GM12891 (cell line): ENCODE measurements around the gene NRTN.

Experiments used
- DNase-seq: peaks from one replicate; pipeline ENCODE4 v3.0.0; 2011; ENCODE audit warnings: low spot score; ENCODE audit not compliant: insufficient read length
- FAIRE-seq: peaks from 2 replicates; lab custom pipeline; 2011; peaks lifted over from hg19 to GRCh38; lab: Jason Lieb, UNC
- PAX5 ChIP-seq: IDR thresholded peaks from 2 replicates; pipeline ENCODE4 v1.6.1; 2011; ENCODE audit warnings: low read length, moderate library complexity, mild to moderate bottlenecking; ENCODE audit not compliant: insufficient read depth, severe bottlenecking
- POLR2A ChIP-seq: IDR thresholded peaks from 2 replicates; pipeline ENCODE4 v1.6.1; 2011; ENCODE audit warnings: low read depth, low read length, control low read depth
- POLR2AphosphoS5 ChIP-seq: IDR thresholded peaks from 2 replicates; pipeline ENCODE4 v1.6.1; 2011; ENCODE audit warnings: low read depth, low read length, control low read depth
- POU2F2 ChIP-seq: IDR thresholded peaks from 2 replicates; pipeline ENCODE4 v1.6.1; 2011; ENCODE audit warnings: low read depth, mild to moderate bottlenecking, control low read depth, low read length, moderate library complexity
- SPI1 ChIP-seq: IDR thresholded peaks from 2 replicates; pipeline ENCODE4 v1.6.1; 2011; ENCODE audit warnings: low read depth, low read length, control low read depth
- TAF1 ChIP-seq: IDR thresholded peaks from 2 replicates; pipeline ENCODE4 v1.6.1; 2011; ENCODE audit warnings: low read depth, low read length, control low read depth

NRTN gene

GRCh38 chr19:5824751-5825150 is 19.9 kb downstream of the NRTN start:
- TF ChIP-seq TAF1 (no peak), POLR2A (no peak), POU2F2 (no peak), PAX5 (no peak), POLR2AphosphoS5 (no peak), SPI1 (no peak)
- no peak for FAIRE-seq
- DNase-seq: no peak

GRCh38 chr19:5825178-5825577 is 20.3 kb downstream of the NRTN start:
- FAIRE-seq (no peak), DNase-seq (no peak)
- TF ChIP-seq POU2F2: no peak
- no peak for TF ChIP-seq POLR2AphosphoS5
- no peak for TF ChIP-seq SPI1
- no peak for TF ChIP-seq PAX5
- TF ChIP-seq TAF1: no peak
- no peak for TF ChIP-seq POLR2A

GRCh38 chr19:5826531-5827341 is 21.9 kb downstream of the NRTN start:
- FAIRE-seq: no peak
- no peak for DNase-seq
- TF ChIP-seq POLR2AphosphoS5 (no peak), SPI1 (no peak), POU2F2 (no peak), PAX5 (no peak), TAF1 (no peak), POLR2A (no peak)

- DNase-seq (no peak), FAIRE-seq (no peak)
- TF ChIP-seq POLR2AphosphoS5 (no peak), POU2F2 (no peak), SPI1 (no peak), POLR2A (no peak), TAF1 (no peak), PAX5 (no peak)
Measured at GRCh38 chr19:5827342-5827890, 22.5 kb downstream of the NRTN start.

- TF ChIP-seq POLR2A: peak; percentile 72
- TF ChIP-seq POLR2AphosphoS5: peak; percentile 84
- TF ChIP-seq SPI1: no peak
- peak; percentile 99 for FAIRE-seq
- peak; percentile 94 for DNase-seq
Measured at GRCh38 chr19:5827891-5828660, 23.2 kb downstream of the NRTN start.

- TF ChIP-seq SPI1 (no peak), POLR2AphosphoS5 (no peak), POU2F2 (no peak), TAF1 (no peak), PAX5 (no peak)
- DNase-seq (no peak), FAIRE-seq (no peak)
Measured at GRCh38 chr19:5828661-5829566, 24.0 kb downstream of the NRTN start.

- FAIRE-seq (no peak), DNase-seq (no peak)
- TF ChIP-seq PAX5 (no peak), SPI1 (no peak), POLR2AphosphoS5 (no peak), TAF1 (no peak), POLR2A (no peak), POU2F2 (no peak)
Measured at GRCh38 chr19:5829567-5830310, 24.9 kb downstream of the NRTN start.

- no peak for FAIRE-seq
- TF ChIP-seq POU2F2: no peak
- TF ChIP-seq SPI1: no peak
- no peak for TF ChIP-seq POLR2AphosphoS5
- no peak for TF ChIP-seq PAX5
- TF ChIP-seq POLR2A: no peak
- TF ChIP-seq TAF1: no peak
Measured at GRCh38 chr19:5831159-5831558, 26.3 kb downstream of the NRTN start.

More at GRCh38 chr19:5831159-5831558, 26.3 kb downstream of the NRTN start:
- no peak for DNase-seq
